ENCODE measurements around the gene BCAS3. TPM values are rescaled to one million over a fixed set of nuclear protein-coding genes. Genes with fewer than 3 reads are reported as not detected.
A peak's percentile ranks its signal among the peaks of the same experiment; 100 is the strongest.

BCAS3 gene
- total RNA-seq, 4 donors from 2014 or later: 20.7 to 76.3 (median 39.8) TPM

- Histone ChIP-seq H3K36me3 (no peaks in the 10 kb centered on the region), H3K9me3 (no peaks in the 10 kb centered on the region), H3K4me3 (peak overlapping the region in 3 of 4 donors; percentile 39 to 59 (median 47)), H3K27ac (peak overlapping the region; percentile 59 to 77 (median 70)), H3K27me3 (peaks cover 80% of the 10 kb centered on the region), H3K4me1 (peaks cover 14 to 53% (median 39%) of the 10 kb centered on the region in 4 donors)
- 15% methylated on average over 38 of the region's 48 CpGs; no CpG with 5 or more reads in 1 of the 2 donors for WGBS, 2 donors (ENCODE audit: low coverage in 1 of 2)
- in situ Hi-C loops (cut with MboI; ENCODE audit: low pct_ligation_motif_present in 1 of 4, low pct_unique_long_range_greater_than_20kb in 1 of 4, low sequenced_read_pairs in 3 of 4) (loop anchor here in 1 of 4 donors (25.0 kb wide), 1 partner anchor 427 kb away; no protein-coding TSS in a partner anchor), intact Hi-C loops (cut with DNase I; ENCODE audit: low total_unique reads) (loop anchor here (10.0 kb wide), 2 partner anchors 434 to 886 kb away; partner anchors contain the start of gene APPBP2)
- TF ChIP-seq CTCF (IDR thresholded peaks at IDR 0.05): peak; percentile 26 to 66 (median 50)
- TF ChIP-seq EP300 (IDR thresholded peaks at IDR 0.05; ENCODE audit: low read depth): no peak
- no peak for TF ChIP-seq POLR2AphosphoS5 (IDR thresholded peaks at IDR 0.05)
- no peak for TF ChIP-seq POLR2A (IDR thresholded peaks at IDR 0.05)
- peak; percentile 76 for DNase-seq
Observed at GRCh38 chr17:61410141-61411010, 732.7 kb downstream of the BCAS3 start.

- H3K4me3 ChIP-seq: peak overlapping the region; percentile 3 to 54 (median 43)
- intact Hi-C loops (cut with DNase I; ENCODE audit: low total_unique reads): loop anchor here (10.0 kb wide), 2 partner anchors 434 to 886 kb away; partner anchors contain the start of gene APPBP2
- H3K4me1 ChIP-seq: peaks cover 13 to 50% (median 38%) of the 10 kb centered on the region in 4 donors
- peak overlapping the region; percentile 59 to 77 (median 70) for H3K27ac ChIP-seq
- TF ChIP-seq EP300 (IDR thresholded peaks at IDR 0.05; ENCODE audit: low read depth): no peak
- TF ChIP-seq POLR2A (IDR thresholded peaks at IDR 0.05): no peak
- in situ Hi-C loops (cut with MboI; ENCODE audit: low pct_ligation_motif_present in 1 of 4, low pct_unique_long_range_greater_than_20kb in 1 of 4, low sequenced_read_pairs in 3 of 4): loop anchor here in 1 of 4 donors (25.0 kb wide), 1 partner anchor 426 kb away; no protein-coding TSS in a partner anchor
- H3K9me3 ChIP-seq: no peaks in the 10 kb centered on the region
- 4% methylated on average over 12 of the region's 29 CpGs; no CpG with 5 or more reads in 1 of the 2 donors for WGBS, 2 donors (ENCODE audit: low coverage in 1 of 2)
- peaks cover 74% of the 10 kb centered on the region for H3K27me3 ChIP-seq
- H3K36me3 ChIP-seq: no peaks in the 10 kb centered on the region
- no peak for DNase-seq
Observed at GRCh38 chr17:61411011-61411260, 733.3 kb downstream of the BCAS3 start.

GRCh38 chr17:61411261-61412142 lies 733.9 kb downstream of the BCAS3 start:
- Histone ChIP-seq H3K4me1 (peaks cover 13 to 50% (median 38%) of the 10 kb centered on the region in 4 donors), H3K9me3 (no peaks in the 10 kb centered on the region), H3K27me3 (peaks cover 68% of the 10 kb centered on the region), H3K36me3 (no peaks in the 10 kb centered on the region), H3K4me3 (peak overlapping the region; percentile 16 to 54 (median 43)), H3K27ac (peak overlapping the region; percentile 59 to 77 (median 70))
- in situ Hi-C loops (cut with MboI; ENCODE audit: low pct_ligation_motif_present in 1 of 4, low pct_unique_long_range_greater_than_20kb in 1 of 4, low sequenced_read_pairs in 3 of 4) (loop anchor here in 1 of 4 donors (25.0 kb wide), 1 partner anchor 426 kb away; no protein-coding TSS in a partner anchor), intact Hi-C loops (cut with DNase I; ENCODE audit: low total_unique reads) (loop anchor here (10.0 kb wide), 2 partner anchors 433 to 887 kb away; partner anchors contain the start of gene APPBP2)
- DNase-seq: peak; percentile 60
- TF ChIP-seq EP300 (IDR thresholded peaks at IDR 0.05; ENCODE audit: low read depth): no peak
- no peak for TF ChIP-seq POLR2AphosphoS5 (IDR thresholded peaks at IDR 0.05)
- TF ChIP-seq POLR2A (IDR thresholded peaks at IDR 0.05): no peak
- no peak for TF ChIP-seq CTCF (IDR thresholded peaks at IDR 0.05)
- 1% methylated on average over 42 of the region's 75 CpGs; no CpG with 5 or more reads in 1 of the 2 donors for WGBS, 2 donors (ENCODE audit: low coverage in 1 of 2)

- Histone ChIP-seq H3K36me3 (no peaks in the 10 kb centered on the region), H3K4me3 (peak overlapping the region; percentile 39 to 57 (median 50)), H3K27me3 (peaks cover 60% of the 10 kb centered on the region), H3K9me3 (no peaks in the 10 kb centered on the region), H3K27ac (peak overlapping the region; percentile 59 to 77 (median 70)), H3K4me1 (peaks cover 13 to 50% (median 42%) of the 10 kb centered on the region in 4 donors)
- 1% methylated on average over 41 of the region's 69 CpGs; no CpG with 5 or more reads in 1 of the 2 donors for WGBS, 2 donors (ENCODE audit: low coverage in 1 of 2)
- intact Hi-C loops (cut with DNase I; ENCODE audit: low total_unique reads) (loop anchor here (10.0 kb wide), 2 partner anchors 432 to 888 kb away; partner anchors contain the start of gene APPBP2), in situ Hi-C loops (cut with MboI; ENCODE audit: low pct_ligation_motif_present in 1 of 4, low pct_unique_long_range_greater_than_20kb in 1 of 4, low sequenced_read_pairs in 3 of 4) (loop anchor here in 1 of 4 donors (25.0 kb wide), 1 partner anchor 425 kb away; no protein-coding TSS in a partner anchor)
- peak; percentile 83 for DNase-seq
- TF ChIP-seq POLR2AphosphoS5 (IDR thresholded peaks at IDR 0.05) (peak; percentile 17 to 47 (median 41)), POLR2A (IDR thresholded peaks at IDR 0.05) (no peak), CTCF (IDR thresholded peaks at IDR 0.05) (peak; percentile 97 to 99 (median 98)), EP300 (IDR thresholded peaks at IDR 0.05; ENCODE audit: low read depth) (no peak)
Observed at GRCh38 chr17:61412143-61412859, 734.6 kb downstream of the BCAS3 start.

All from transverse colon (tissue), 4 donors.